ENCODE results near the gene FLOT2.
"Not testable (repeated sequence)": the region's sequence is repeated elsewhere in the genome, so short reads cannot be mapped to it uniquely, and the experiment has no call there.

FLOT2 gene

DNA sequence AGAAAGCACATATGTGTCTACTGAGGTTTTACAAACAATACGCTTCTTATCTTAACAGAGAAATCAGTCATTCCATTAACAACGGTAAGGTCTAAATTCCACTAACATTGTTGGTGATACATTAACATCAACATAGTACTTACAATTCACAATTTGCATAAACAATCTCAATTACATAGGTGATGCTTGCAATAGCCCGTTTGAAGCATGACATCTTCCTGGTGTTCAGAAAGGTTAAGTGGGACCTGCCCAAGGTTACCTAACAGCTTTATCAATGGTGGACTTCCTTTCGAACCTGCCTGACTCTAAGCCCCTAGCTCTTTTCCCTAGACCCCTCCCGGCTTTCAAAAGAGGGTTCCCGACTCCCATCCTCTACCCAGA is 55.6 kb downstream of the FLOT2 start:
- no peaks in the 10 kb centered on the region for H3K9me3 ChIP-seq (ENCODE audit: low read length)
- no peaks in the 10 kb centered on the region for H4K20me1 ChIP-seq (ENCODE audit: insufficient read depth, low read length)
- peak overlapping the region; percentile 85 for H3K9ac ChIP-seq (ENCODE audit: low read length)
- peak overlapping the region; percentile 88 for H3K4me3 ChIP-seq (ENCODE audit: low read depth, low read length, poor library complexity, severe bottlenecking)
- no peaks in the 10 kb centered on the region for H3F3A ChIP-seq (ENCODE audit: insufficient read depth, low read length)
- H3K27ac ChIP-seq (ENCODE audit: low read depth, low read length, poor library complexity, severe bottlenecking) = peak overlapping the region; percentile 38
- H3K4me2 ChIP-seq (ENCODE audit: low read length) = peak overlapping the region; percentile 82
- no peaks in the 10 kb centered on the region for H3K27me3 ChIP-seq (ENCODE audit: insufficient read depth, low read length)
- H3K79me2 ChIP-seq (ENCODE audit: insufficient read depth, low read length) = peaks cover 51% of the 10 kb centered on the region
- no peak overlapping the region for H2AFZ ChIP-seq (ENCODE audit: low read length)
- TF ChIP-seq EZH2 (IDR thresholded peaks at IDR 0.05; ENCODE audit: borderline replicate concordance, low read length) = no peak
- TF ChIP-seq, protein P1, sequence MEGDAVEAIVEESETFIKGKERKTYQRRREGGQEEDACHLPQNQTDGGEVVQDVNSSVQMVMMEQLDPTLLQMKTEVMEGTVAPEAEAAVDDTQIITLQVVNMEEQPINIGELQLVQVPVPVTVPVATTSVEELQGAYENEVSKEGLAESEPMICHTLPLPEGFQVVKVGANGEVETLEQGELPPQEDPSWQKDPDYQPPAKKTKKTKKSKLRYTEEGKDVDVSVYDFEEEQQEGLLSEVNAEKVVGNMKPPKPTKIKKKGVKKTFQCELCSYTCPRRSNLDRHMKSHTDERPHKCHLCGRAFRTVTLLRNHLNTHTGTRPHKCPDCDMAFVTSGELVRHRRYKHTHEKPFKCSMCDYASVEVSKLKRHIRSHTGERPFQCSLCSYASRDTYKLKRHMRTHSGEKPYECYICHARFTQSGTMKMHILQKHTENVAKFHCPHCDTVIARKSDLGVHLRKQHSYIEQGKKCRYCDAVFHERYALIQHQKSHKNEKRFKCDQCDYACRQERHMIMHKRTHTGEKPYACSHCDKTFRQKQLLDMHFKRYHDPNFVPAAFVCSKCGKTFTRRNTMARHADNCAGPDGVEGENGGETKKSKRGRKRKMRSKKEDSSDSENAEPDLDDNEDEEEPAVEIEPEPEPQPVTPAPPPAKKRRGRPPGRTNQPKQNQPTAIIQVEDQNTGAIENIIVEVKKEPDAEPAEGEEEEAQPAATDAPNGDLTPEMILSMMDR (IDR thresholded peaks at IDR 0.05; ENCODE audit: low read length) = no peak
- H3K9me2 ChIP-seq (ENCODE audit: low read depth, low read length) = no peaks in the 10 kb centered on the region
- 0 out of 2 replicates have a peak, but pooled peaks cover 2% of the 10 kb centered on the region for H3K36me3 ChIP-seq (ENCODE audit: insufficient read depth, low read length)
- peaks cover 22% of the 10 kb centered on the region for H3K4me1 ChIP-seq (ENCODE audit: insufficient read depth, low read length, severe bottlenecking)

DNA sequence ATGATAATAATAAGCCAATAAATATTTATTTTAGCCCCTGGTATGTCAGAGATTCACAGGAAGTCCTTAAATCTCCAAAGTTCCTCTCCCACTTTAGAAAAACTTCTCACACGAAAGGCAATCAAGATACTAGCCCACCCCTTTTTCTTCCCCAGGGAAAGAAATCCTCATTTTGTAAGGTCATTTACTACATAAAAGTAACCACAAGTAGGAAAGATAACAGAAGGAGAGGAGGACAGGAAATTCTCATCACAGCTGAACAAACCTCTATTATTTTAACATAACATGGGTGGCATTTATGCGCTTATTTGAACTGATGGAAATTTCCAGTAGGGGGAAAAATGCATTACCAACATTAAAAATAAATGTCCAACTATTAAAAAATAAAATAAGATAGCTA is 58.3 kb downstream of the FLOT2 start:
- Histone ChIP-seq H2AFZ (ENCODE audit: low read length) (no peak overlapping the region), H4K20me1 (ENCODE audit: insufficient read depth, low read length) (no peaks in the 10 kb centered on the region), H3K9me3 (ENCODE audit: low read length) (no peaks in the 10 kb centered on the region), H3K27ac (ENCODE audit: low read depth, low read length, poor library complexity, severe bottlenecking) (no peak overlapping the region), H3K4me3 (ENCODE audit: low read depth, low read length, poor library complexity, severe bottlenecking) (no peak overlapping the region), H3K4me2 (ENCODE audit: low read length) (no peak overlapping the region), H3K4me1 (ENCODE audit: insufficient read depth, low read length, severe bottlenecking) (peaks cover 31% of the 10 kb centered on the region), H3F3A (ENCODE audit: insufficient read depth, low read length) (no peaks in the 10 kb centered on the region), H3K27me3 (ENCODE audit: insufficient read depth, low read length) (no peaks in the 10 kb centered on the region), H3K79me2 (ENCODE audit: insufficient read depth, low read length) (peaks cover 72% of the 10 kb centered on the region), H3K9me2 (ENCODE audit: low read depth, low read length) (no peaks in the 10 kb centered on the region), H3K36me3 (ENCODE audit: insufficient read depth, low read length) (peaks cover 4% of the 10 kb centered on the region; the same call in 1 of the 2 replicates), H3K9ac (ENCODE audit: low read length) (no peak overlapping the region)
- TF ChIP-seq, protein P1 (IDR thresholded peaks at IDR 0.05; ENCODE audit: low read length) = no peak
- TF ChIP-seq EZH2 (IDR thresholded peaks at IDR 0.05; ENCODE audit: borderline replicate concordance, low read length) = no peak

DNA sequence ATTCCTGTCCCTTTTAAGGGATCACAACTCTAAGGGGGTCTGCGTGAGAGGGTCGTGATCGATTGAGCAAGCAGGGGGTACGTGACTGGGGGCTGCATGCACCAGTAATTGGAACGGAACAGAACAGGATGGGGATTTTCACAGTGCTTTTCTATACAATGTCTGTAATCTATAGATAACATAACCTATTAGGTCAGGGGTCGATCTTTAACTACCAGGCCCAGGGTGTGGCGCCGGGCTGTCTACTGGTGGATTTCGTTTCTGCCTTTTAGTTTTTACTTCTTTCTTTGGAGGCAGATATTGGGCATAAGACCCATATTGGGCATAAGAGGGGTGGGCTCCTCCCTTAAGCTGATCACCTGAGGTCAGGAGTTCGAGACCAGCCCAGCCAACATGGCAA is 61.0 kb downstream of the FLOT2 start:
- H2AFZ ChIP-seq (ENCODE audit: low read length); H3K4me3 ChIP-seq (ENCODE audit: low read depth, low read length, poor library complexity, severe bottlenecking); H3F3A ChIP-seq (ENCODE audit: insufficient read depth, low read length); H3K36me3 ChIP-seq (ENCODE audit: insufficient read depth, low read length); H3K9me2 ChIP-seq (ENCODE audit: low read depth, low read length); H4K20me1 ChIP-seq (ENCODE audit: insufficient read depth, low read length); H3K9ac ChIP-seq (ENCODE audit: low read length); H3K4me2 ChIP-seq (ENCODE audit: low read length); H3K9me3 ChIP-seq (ENCODE audit: low read length); H3K27me3 ChIP-seq (ENCODE audit: insufficient read depth, low read length); H3K27ac ChIP-seq (ENCODE audit: low read depth, low read length, poor library complexity, severe bottlenecking): not testable (repeated sequence)
- Histone ChIP-seq H3K4me1 (ENCODE audit: insufficient read depth, low read length, severe bottlenecking) (peaks cover 24% of the 10 kb centered on the region), H3K79me2 (ENCODE audit: insufficient read depth, low read length) (peaks cover 82% of the 10 kb centered on the region)

DNA sequence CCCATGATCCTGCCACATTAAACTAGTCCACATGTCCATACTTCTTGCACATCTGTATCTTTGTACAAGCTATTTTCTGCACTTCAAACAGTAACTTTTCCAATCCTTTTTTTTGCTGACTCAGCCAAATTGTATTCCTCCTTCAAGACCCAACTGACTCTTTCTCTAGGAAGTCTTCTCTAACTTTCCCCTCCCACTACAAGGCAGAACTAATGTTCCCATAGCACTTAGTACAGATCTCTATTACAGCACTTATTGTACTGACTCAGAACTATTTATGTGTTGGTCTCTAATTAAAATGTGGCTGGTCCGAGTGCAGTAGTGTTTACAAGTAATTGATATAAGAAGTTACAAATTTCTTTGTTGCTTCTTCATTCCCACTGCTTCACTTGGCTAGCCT is 63.1 kb downstream of the FLOT2 start:
- no peaks in the 10 kb centered on the region for H3K27me3 ChIP-seq (ENCODE audit: insufficient read depth, low read length)
- H3K27ac ChIP-seq (ENCODE audit: low read depth, low read length, poor library complexity, severe bottlenecking) = peak overlapping the region; percentile 30
- H3K9ac ChIP-seq (ENCODE audit: low read length) = no peak overlapping the region
- peaks cover 62% of the 10 kb centered on the region for H3K79me2 ChIP-seq (ENCODE audit: insufficient read depth, low read length)
- peaks cover 11% of the 10 kb centered on the region for H3K4me1 ChIP-seq (ENCODE audit: insufficient read depth, low read length, severe bottlenecking)
- no peaks in the 10 kb centered on the region for H3K9me2 ChIP-seq (ENCODE audit: low read depth, low read length)
- H3K9me3 ChIP-seq (ENCODE audit: low read length) = no peaks in the 10 kb centered on the region
- no peaks in the 10 kb centered on the region for H3F3A ChIP-seq (ENCODE audit: insufficient read depth, low read length)
- H3K36me3 ChIP-seq (ENCODE audit: insufficient read depth, low read length) = peaks cover 17% of the 10 kb centered on the region; the same call in 1 of the 2 replicates
- TF ChIP-seq, protein P1 (IDR thresholded peaks at IDR 0.05; ENCODE audit: low read length) = no peak
- no peak for TF ChIP-seq EZH2 (IDR thresholded peaks at IDR 0.05; ENCODE audit: borderline replicate concordance, low read length)
- no peak overlapping the region for H2AFZ ChIP-seq (ENCODE audit: low read length)
- no peaks in the 10 kb centered on the region for H4K20me1 ChIP-seq (ENCODE audit: insufficient read depth, low read length)
- no peak overlapping the region for H3K4me3 ChIP-seq (ENCODE audit: low read depth, low read length, poor library complexity, severe bottlenecking)
- H3K4me2 ChIP-seq (ENCODE audit: low read length) = no peak overlapping the region
